NCI-H146 (cell line): Measurements from ENCODE around the gene KLK12.
"Not testable (repeated sequence)": the region's sequence is repeated elsewhere in the genome, so short reads cannot be mapped to it uniquely, and the experiment has no call there.

Source experiments
- DNase-seq: peaks from one replicate; lab custom pipeline; 2025; lab: John Stamatoyannopoulos, UW

The KLK12 gene

GRCh38 chr19:51015691-51016267 is 19.0 kb downstream of the KLK12 start:
- no peak for DNase-seq

- DNase-seq: no peak
These were observed 20.6 kb downstream of the KLK12 start for GRCh38 chr19:51014242-51014641.

- no peak for DNase-seq
These were observed 22.1 kb downstream of the KLK12 start for GRCh38 chr19:51012661-51013190.

- DNase-seq: no peak
These were observed 24.6 kb downstream of the KLK12 start for GRCh38 chr19:51010066-51010795.

- no peak for DNase-seq
These were observed 25.5 kb downstream of the KLK12 start for GRCh38 chr19:51009061-51009891.

- DNase-seq: no peak
These were observed 27.3 kb downstream of the KLK12 start for GRCh38 chr19:51007488-51007887.

- DNase-seq: no peak
These were observed 28.4 kb downstream of the KLK12 start for GRCh38 chr19:51006406-51006805.

GRCh38 chr19:51005248-51005647 is 29.6 kb downstream of the KLK12 start:
- DNase-seq: no peak

- DNase-seq: no peak
These were observed 31.5 kb downstream of the KLK12 start for GRCh38 chr19:51003316-51003715.

GRCh38 chr19:51002542-51003311 is 32.1 kb downstream of the KLK12 start:
- no peak for DNase-seq

- DNase-seq: no peak
These were observed 32.7 kb downstream of the KLK12 start for GRCh38 chr19:51002089-51002532.

GRCh38 chr19:51001515-51001914 is 33.3 kb downstream of the KLK12 start, which contains the start of gene KLK8:
Gene KLK8 (minus strand): TSS chr19:51001604. CDS start chr19:51001167, 437 bp downstream.
- no peak for DNase-seq

GRCh38 chr19:51000981-51001380 is 33.8 kb downstream of the KLK12 start:
- DNase-seq: no peak

- DNase-seq: no peak
These were observed 34.4 kb downstream of the KLK12 start for GRCh38 chr19:51000426-51000825.

GRCh38 chr19:50998686-50999085 is 36.1 kb downstream of the KLK12 start:
- no peak for DNase-seq

- no peak for DNase-seq
These were observed 36.7 kb downstream of the KLK12 start for GRCh38 chr19:50998061-50998460.

- DNase-seq: no peak
These were observed 40.7 kb downstream of the KLK12 start for GRCh38 chr19:50994129-50994528.

- DNase-seq: no peak
These were observed 42.2 kb downstream of the KLK12 start for GRCh38 chr19:50992666-50993035.

- not testable (repeated sequence) for DNase-seq
These were observed 50.4 kb downstream of the KLK12 start for GRCh38 chr19:50984416-50984815.

GRCh38 chr19:50983625-50984292 is 51.0 kb downstream of the KLK12 start, which contains the start of gene KLK7:
Gene KLK7 (minus strand): TSS chr19:50983917. CDS start chr19:50982399, 1,518 bp downstream.
- no peak for DNase-seq

- no peak for DNase-seq
These were observed 52.6 kb downstream of the KLK12 start for GRCh38 chr19:50982186-50982585.
